H9 (cell line): Measurements from ENCODE around the gene ARHGAP35. TPM values are rescaled to one million over a fixed set of nuclear protein-coding genes. Genes with fewer than 3 reads are reported as not detected.

Experiments
- DNase-seq: peaks from one replicate; pipeline ENCODE4 v3.0.0-alpha.2; 2017
- H2AFZ ChIP-seq: one replicate; pipeline ENCODE4 v1.6.1; 2013; ENCODE audit warnings: mild to moderate bottlenecking, low read length, control low read depth, moderate library complexity
- H2AK5ac ChIP-seq: 2 replicates; pipeline ENCODE4 v1.6.1; 2013; ENCODE audit warnings: low read length, control low read depth, mixed read lengths; ENCODE audit not compliant: insufficient read length
- H2BK120ac ChIP-seq: one replicate; pipeline ENCODE4 v1.6.1; 2013; ENCODE audit warnings: low read depth, mild to moderate bottlenecking, low read length, control low read depth, inconsistent platforms; ENCODE audit not compliant: poor library complexity, severe bottlenecking
- H2BK12ac ChIP-seq: 2 replicates; pipeline ENCODE4 v1.6.1; 2013; ENCODE audit warnings: low read length, control low read depth, mixed read lengths, low read depth; ENCODE audit not compliant: insufficient read length
- H2BK15ac ChIP-seq: 2 replicates; pipeline ENCODE4 v1.6.1; 2013; ENCODE audit warnings: low read depth, low read length, control low read depth
- H2BK20ac ChIP-seq: one replicate; pipeline ENCODE4 v1.6.1; 2013; ENCODE audit warnings: low read depth, mild to moderate bottlenecking, low read length, control low read depth, inconsistent platforms; ENCODE audit not compliant: poor library complexity, severe bottlenecking
- H2BK5ac ChIP-seq: 2 replicates; pipeline ENCODE4 v1.6.1; 2013; ENCODE audit warnings: low read length, control low read depth, mixed read lengths; ENCODE audit not compliant: insufficient read length
- H3K14ac ChIP-seq: 2 replicates; pipeline ENCODE4 v1.6.1; 2013; ENCODE audit warnings: low read length, control low read depth; ENCODE audit not compliant: insufficient read depth
- H3K18ac ChIP-seq: 2 replicates; pipeline ENCODE4 v1.6.1; 2013; ENCODE audit warnings: low read depth, mild to moderate bottlenecking, mixed read lengths, low read length, control low read depth; ENCODE audit not compliant: insufficient read length
- H3K23ac ChIP-seq: 2 replicates; pipeline ENCODE4 v1.6.1; 2013; ENCODE audit warnings: low read length, control low read depth, mixed read lengths, low read depth; ENCODE audit not compliant: insufficient read length
- H3K23me2 ChIP-seq: 2 replicates; pipeline ENCODE4 v1.6.1; 2013; ENCODE audit warnings: low read depth, mild to moderate bottlenecking, mixed read lengths, low read length, control low read depth; ENCODE audit not compliant: insufficient read length, poor library complexity, severe bottlenecking
- H3K27ac ChIP-seq: 2 replicates; pipeline ENCODE4 v1.5.1; 2013; ENCODE audit warnings: low read length, control low read depth, mixed read lengths, low read depth; ENCODE audit not compliant: insufficient read length
- H3K27me3 ChIP-seq: 2 replicates; pipeline ENCODE4 v1.6.1; 2013; ENCODE audit warnings: low read length, control low read depth, inconsistent platforms; ENCODE audit not compliant: insufficient read depth
- H3K4ac ChIP-seq: 2 replicates; pipeline ENCODE4 v1.6.1; 2013; ENCODE audit warnings: low read depth, mild to moderate bottlenecking, control low read depth, inconsistent platforms, low read length, moderate library complexity
- H3K4me1 ChIP-seq: 2 replicates; pipeline ENCODE4 v1.6.1; 2013; ENCODE audit warnings: low read length, control low read depth, inconsistent platforms; ENCODE audit not compliant: insufficient read depth
- H3K4me2 ChIP-seq: 2 replicates; pipeline ENCODE4 v1.6.1; 2013; ENCODE audit warnings: low read length, control low read depth, mixed read lengths; ENCODE audit not compliant: insufficient read length, insufficient read depth
- H3K56ac ChIP-seq: 2 replicates; pipeline ENCODE4 v1.6.1; 2013; ENCODE audit warnings: low read depth, mild to moderate bottlenecking, mixed read lengths, low read length, control low read depth; ENCODE audit not compliant: insufficient read length
- H3K79me1 ChIP-seq: 2 replicates; pipeline ENCODE4 v1.6.1; 2013; ENCODE audit warnings: low read depth, mild to moderate bottlenecking, moderate library complexity, low read length, control low read depth, inconsistent platforms; ENCODE audit not compliant: insufficient read depth, poor library complexity, severe bottlenecking
- H3K79me2 ChIP-seq: 2 replicates; pipeline ENCODE4 v1.6.1; 2013; ENCODE audit warnings: low read length, control low read depth, inconsistent platforms; ENCODE audit not compliant: insufficient read depth
- H3K9ac ChIP-seq: 2 replicates; pipeline ENCODE4 v1.6.1; 2013; ENCODE audit warnings: low read length, control low read depth, mixed read lengths; ENCODE audit not compliant: insufficient read length; ENCODE audit errors: extremely low read depth
- H3K9me3 ChIP-seq: one replicate; pipeline ENCODE4 v1.6.1; 2013; ENCODE audit warnings: low read depth, low read length, inconsistent platforms; ENCODE audit not compliant: control insufficient read depth
- H3T11ph ChIP-seq: one replicate; pipeline ENCODE4 v1.6.1; 2013; ENCODE audit warnings: mild to moderate bottlenecking, low read length, control low read depth, inconsistent platforms
- H4K20me1 ChIP-seq: one replicate; pipeline ENCODE4 v1.6.1; 2013; ENCODE audit not compliant: control insufficient read depth, insufficient read length, insufficient read depth
- H4K5ac ChIP-seq: 2 replicates; pipeline ENCODE4 v1.6.1; 2013; ENCODE audit warnings: low read depth, mild to moderate bottlenecking, mixed read lengths, low read length, control low read depth; ENCODE audit not compliant: insufficient read length
- H4K8ac ChIP-seq: replicated peaks from 2 replicates; pipeline ENCODE4 v1.6.1; 2013; ENCODE audit warnings: low read length, control low read depth, mixed read lengths, low read depth; ENCODE audit not compliant: insufficient read length
- H4K91ac ChIP-seq: 2 replicates; pipeline ENCODE4 v1.6.1; 2013; ENCODE audit warnings: low read depth, mild to moderate bottlenecking, moderate library complexity, mixed read lengths, low read length, control low read depth; ENCODE audit not compliant: insufficient read length
- H3K27ac Mint-ChIP-seq, 3 experiments: 2 replicates in 2 of 3; 3 replicates in 1 of 3; pipeline ENCODE4 v1.8.0; 2020 to 2021; ENCODE audit warnings: mixed read lengths in 3 of 3, mild to moderate bottlenecking in 1 of 3, moderate library complexity in 1 of 3
- H3K27me3 Mint-ChIP-seq: 2 replicates; pipeline ENCODE4 v1.8.0; 2021; ENCODE audit warnings: low read depth, mild to moderate bottlenecking, moderate library complexity, mixed read lengths
- H3K36me3 Mint-ChIP-seq, 3 experiments: 2 replicates in 2 of 3; 3 replicates in 1 of 3; pipeline ENCODE4 v1.8.0; 2020 to 2021; ENCODE audit warnings: low read depth in 3 of 3, mixed read lengths in 3 of 3; ENCODE audit not compliant: insufficient read depth in 1 of 3
- H3K4me1 Mint-ChIP-seq, 2 experiments: 2 replicates each; pipeline ENCODE4 v1.8.0; 2020; ENCODE audit warnings: mixed read lengths in 2 of 2
- H3K4me3 Mint-ChIP-seq, 2 experiments: 2 replicates in 1 of 2; 3 replicates in 1 of 2; pipeline ENCODE4 v1.8.0; 2020 to 2021; ENCODE audit warnings: mild to moderate bottlenecking in 2 of 2, mixed read lengths in 2 of 2, moderate library complexity in 1 of 2
- H3K9me3 Mint-ChIP-seq, 2 experiments: 2 replicates in 1 of 2; 3 replicates in 1 of 2; pipeline ENCODE4 v1.8.0; 2020; ENCODE audit warnings: mild to moderate bottlenecking in 2 of 2, mixed read lengths in 2 of 2, moderate library complexity in 1 of 2
- WGBS: extraction: QIAGEN DNeasy Blood & Tissue Kit; methylation state at CpG from one replicate; pipeline ENCODE4 v1.1.7; 2013; ENCODE audit warnings: missing lambda C conversion rate, low lambda C conversion rate, mixed read lengths; ENCODE audit not compliant: insufficient read length; ENCODE audit errors: extremely low coverage; 5-methylcytosine and 5-hydroxymethylcytosine counted together
- total RNA-seq: library from RNA; stranded (reverse); gene quantifications from 2 replicates; pipeline ENCODE4 v1.2.1, GENCODE V29; 2021
- TF ChIP-seq, protein P1 (sequence below): fragments of 200-600 bp; sonication (generic); conservative IDR thresholded peaks from 3 replicates; pipeline ENCODE4 v1.8.0; 2021; ENCODE audit warnings: antibody characterized with exemption, mild to moderate bottlenecking

Gene ARHGAP35
- total RNA-seq, 1 experiment from 2014 or later, result 49.8 TPM

DNA sequence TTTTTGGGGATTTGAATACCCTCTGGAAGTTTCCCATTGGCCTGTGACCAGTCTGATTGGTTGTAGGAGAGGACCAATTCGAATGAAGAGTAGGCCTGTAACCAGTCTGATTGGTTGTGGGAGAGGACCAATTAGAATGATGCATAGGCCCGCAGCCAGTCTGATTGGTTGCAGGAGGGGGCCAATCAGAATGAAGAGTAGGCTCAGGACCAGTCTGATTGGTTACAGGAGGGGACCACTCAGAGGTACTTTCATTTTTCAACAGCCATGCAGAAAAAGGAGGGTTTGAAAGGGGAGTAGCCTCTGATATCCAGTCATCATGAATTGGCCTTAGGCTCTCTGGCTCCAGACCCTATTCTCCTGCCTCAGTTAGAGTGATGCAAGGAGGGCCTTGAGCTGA is 42.0 kb upstream of the ARHGAP35 start:
- Histone ChIP-seq H3K23me2 (no peaks in the 10 kb centered on the region), H4K5ac (no peak overlapping the region), H3K4ac (no peak overlapping the region), H3T11ph (no peak overlapping the region), H3K23ac (no peak overlapping the region), H2AFZ (no peak overlapping the region), H4K20me1 (no peaks in the 10 kb centered on the region), H3K79me2 (no peaks in the 10 kb centered on the region), H2BK20ac (no peak overlapping the region), H2AK5ac (no peak overlapping the region), H2BK15ac (no peak overlapping the region), H3K27me3 (no peaks in the 10 kb centered on the region), H2BK12ac (no peak overlapping the region), H2BK5ac (no peak overlapping the region), H3K9me3 (no peaks in the 10 kb centered on the region), H3K56ac (no peak overlapping the region), H3K14ac (no peak overlapping the region), H3K79me1 (no peaks in the 10 kb centered on the region), H3K4me1 (no peaks in the 10 kb centered on the region), H3K18ac (no peak overlapping the region), H3K9ac (no peak overlapping the region), H3K27ac (no peak overlapping the region), H4K8ac (no peak overlapping the region), H3K4me2 (no peak overlapping the region), H4K91ac (no peak overlapping the region), H2BK120ac (no peak overlapping the region)
- TF ChIP-seq, protein P1, sequence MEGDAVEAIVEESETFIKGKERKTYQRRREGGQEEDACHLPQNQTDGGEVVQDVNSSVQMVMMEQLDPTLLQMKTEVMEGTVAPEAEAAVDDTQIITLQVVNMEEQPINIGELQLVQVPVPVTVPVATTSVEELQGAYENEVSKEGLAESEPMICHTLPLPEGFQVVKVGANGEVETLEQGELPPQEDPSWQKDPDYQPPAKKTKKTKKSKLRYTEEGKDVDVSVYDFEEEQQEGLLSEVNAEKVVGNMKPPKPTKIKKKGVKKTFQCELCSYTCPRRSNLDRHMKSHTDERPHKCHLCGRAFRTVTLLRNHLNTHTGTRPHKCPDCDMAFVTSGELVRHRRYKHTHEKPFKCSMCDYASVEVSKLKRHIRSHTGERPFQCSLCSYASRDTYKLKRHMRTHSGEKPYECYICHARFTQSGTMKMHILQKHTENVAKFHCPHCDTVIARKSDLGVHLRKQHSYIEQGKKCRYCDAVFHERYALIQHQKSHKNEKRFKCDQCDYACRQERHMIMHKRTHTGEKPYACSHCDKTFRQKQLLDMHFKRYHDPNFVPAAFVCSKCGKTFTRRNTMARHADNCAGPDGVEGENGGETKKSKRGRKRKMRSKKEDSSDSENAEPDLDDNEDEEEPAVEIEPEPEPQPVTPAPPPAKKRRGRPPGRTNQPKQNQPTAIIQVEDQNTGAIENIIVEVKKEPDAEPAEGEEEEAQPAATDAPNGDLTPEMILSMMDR, result no peak
- DNase-seq, result peak; percentile 43
- Mint-ChIP-seq H3K4me3 (no peak overlapping the region), H3K27me3 (peaks cover under 1% of the 10 kb centered on the region; the same call in 1 of the 2 replicates), H3K27ac (peak overlapping the region in 1 of 3 experiments; percentile 48; a peak in 1 of 7 replicates), H3K9me3 (no peaks in the 10 kb centered on the region), H3K4me1 (peaks cover 9 to 11% of the 10 kb centered on the region in 2 experiments), H3K36me3 (no peaks in the 10 kb centered on the region)
- no CpG with 5 or more reads among the region's 2 CpGs for WGBS
